ENCODE results near the gene CCDC83. TPM values are rescaled to one million over a fixed set of nuclear protein-coding genes. Genes with fewer than 3 reads are reported as not detected.

The CCDC83 gene
- total RNA-seq, 1 experiment from 2014 or later: not detected

GRCh38 chr11:85826116-85826855 lies 28.9 kb upstream of the CCDC83 start:
- no peak for TF ChIP-seq CTCF (IDR thresholded peaks at IDR 0.05; ENCODE audit: unreplicated experiment)
- CTCF ChIA-PET: no interaction called here
- no TSS peak for BruUV-seq (replicated peaks)
- no peaks in the 10 kb centered on the region for H3K36me3 Mint-ChIP-seq (ENCODE audit: insufficient read depth, unreplicated experiment)
- no peaks in the 10 kb centered on the region for H3K9me3 Mint-ChIP-seq (ENCODE audit: low read depth, unreplicated experiment)
- no peak overlapping the region for H3K4me3 Mint-ChIP-seq (ENCODE audit: low read depth, unreplicated experiment)
- intact Hi-C loops (cut with micrococcal nuclease; ENCODE audit: unreplicated experiment): no loop called here
- H3K27me3 Mint-ChIP-seq (ENCODE audit: unreplicated experiment): no peaks in the 10 kb centered on the region
- H3K4me1 Mint-ChIP-seq (ENCODE audit: low read depth, unreplicated experiment): peaks cover 33% of the 10 kb centered on the region
- no peak overlapping the region for H3K27ac Mint-ChIP-seq (ENCODE audit: unreplicated experiment)
- DNase-seq: peak; percentile 34

GRCh38 chr11:85827748-85828639 lies 27.2 kb upstream of the CCDC83 start:
- Mint-ChIP-seq H3K27me3 (ENCODE audit: unreplicated experiment) (no peaks in the 10 kb centered on the region), H3K4me3 (ENCODE audit: low read depth, unreplicated experiment) (no peak overlapping the region), H3K36me3 (ENCODE audit: insufficient read depth, unreplicated experiment) (no peaks in the 10 kb centered on the region), H3K4me1 (ENCODE audit: low read depth, unreplicated experiment) (peaks cover 42% of the 10 kb centered on the region), H3K9me3 (ENCODE audit: low read depth, unreplicated experiment) (no peaks in the 10 kb centered on the region), H3K27ac (ENCODE audit: unreplicated experiment) (peak overlapping the region; percentile 87)
- no peak for DNase-seq
- intact Hi-C loops (cut with micrococcal nuclease; ENCODE audit: unreplicated experiment): loop anchor here (1.0 kb wide), 1 partner anchor 40 kb away; no protein-coding TSS in a partner anchor
- no peak for TF ChIP-seq CTCF (IDR thresholded peaks at IDR 0.05; ENCODE audit: unreplicated experiment)
- BruUV-seq (replicated peaks): no TSS peak
- CTCF ChIA-PET: no interaction called here

GRCh38 chr11:85828640-85828978 lies 26.6 kb upstream of the CCDC83 start:
- Mint-ChIP-seq H3K27me3 (ENCODE audit: unreplicated experiment) (no peaks in the 10 kb centered on the region), H3K27ac (ENCODE audit: unreplicated experiment) (no peak overlapping the region), H3K4me3 (ENCODE audit: low read depth, unreplicated experiment) (no peak overlapping the region), H3K9me3 (ENCODE audit: low read depth, unreplicated experiment) (no peaks in the 10 kb centered on the region), H3K4me1 (ENCODE audit: low read depth, unreplicated experiment) (peaks cover 44% of the 10 kb centered on the region), H3K36me3 (ENCODE audit: insufficient read depth, unreplicated experiment) (no peaks in the 10 kb centered on the region)
- intact Hi-C loops (cut with micrococcal nuclease; ENCODE audit: unreplicated experiment): loop anchor here (1.0 kb wide), 1 partner anchor 40 kb away; no protein-coding TSS in a partner anchor
- no TSS peak for BruUV-seq (replicated peaks)
- no peak for DNase-seq
- CTCF ChIA-PET: no interaction called here
- TF ChIP-seq CTCF (IDR thresholded peaks at IDR 0.05; ENCODE audit: unreplicated experiment): no peak

GRCh38 chr11:85829172-85829571 lies 26.0 kb upstream of the CCDC83 start:
- Mint-ChIP-seq H3K9me3 (ENCODE audit: low read depth, unreplicated experiment) (no peaks in the 10 kb centered on the region), H3K27me3 (ENCODE audit: unreplicated experiment) (no peaks in the 10 kb centered on the region), H3K27ac (ENCODE audit: unreplicated experiment) (no peak overlapping the region), H3K4me3 (ENCODE audit: low read depth, unreplicated experiment) (no peak overlapping the region), H3K36me3 (ENCODE audit: insufficient read depth, unreplicated experiment) (no peaks in the 10 kb centered on the region), H3K4me1 (ENCODE audit: low read depth, unreplicated experiment) (peaks cover 44% of the 10 kb centered on the region)
- no peak for DNase-seq
- intact Hi-C loops (cut with micrococcal nuclease; ENCODE audit: unreplicated experiment): no loop called here
- TF ChIP-seq CTCF (IDR thresholded peaks at IDR 0.05; ENCODE audit: unreplicated experiment): no peak
- CTCF ChIA-PET: no interaction called here
- BruUV-seq (replicated peaks): no TSS peak
